ENCODE data around the gene ENPP6. TPM values are rescaled to one million over a fixed set of nuclear protein-coding genes. Genes with fewer than 3 reads are reported as not detected.

The ENPP6 gene
- total RNA-seq, 1 donor, result not detected

- peak; percentile 96 for DNase-seq (ENCODE audit: insufficient read length, low spot score, missing footprints)
- H3K79me2 ChIP-seq (ENCODE audit: insufficient read depth, low read length), result no peaks in the 10 kb centered on the region
- H3K9me3 ChIP-seq (ENCODE audit: low read depth, low read length), result no peaks in the 10 kb centered on the region
- TF ChIP-seq CTCF (IDR thresholded peaks at IDR 0.05; ENCODE audit: extremely low read depth, low read depth, low read length), result peak; percentile 90
- no peaks in the 10 kb centered on the region for H3K4me1 ChIP-seq (ENCODE audit: insufficient read depth, low read length)
- no peaks in the 10 kb centered on the region for H3K27me3 ChIP-seq (ENCODE audit: insufficient read depth, low read length)
- H3K27ac ChIP-seq (ENCODE audit: low read depth, low read length), result no peak overlapping the region
- no peaks in the 10 kb centered on the region for H3K36me3 ChIP-seq (ENCODE audit: insufficient read depth, low read length)
- peak overlapping the region; percentile 31 for H3K4me3 ChIP-seq (ENCODE audit: insufficient read depth, low read length)
- H4K20me1 ChIP-seq (ENCODE audit: insufficient read depth, low read length), result no peaks in the 10 kb centered on the region
- H3K4me2 ChIP-seq (ENCODE audit: insufficient read depth, low read length), result peak overlapping the region; percentile 65
- H2AFZ ChIP-seq (ENCODE audit: low read length), result peak overlapping the region; percentile 81
These were observed 49.2 kb downstream of the ENPP6 start for GRCh38 chr4:184168406-184169019.

GRCh38 chr4:184167576-184167975 lies 50.1 kb downstream of the ENPP6 start:
- Histone ChIP-seq H3K4me2 (ENCODE audit: insufficient read depth, low read length) (no peak overlapping the region), H3K4me3 (ENCODE audit: insufficient read depth, low read length) (no peak overlapping the region), H4K20me1 (ENCODE audit: insufficient read depth, low read length) (no peaks in the 10 kb centered on the region), H3K4me1 (ENCODE audit: insufficient read depth, low read length) (no peaks in the 10 kb centered on the region), H3K27ac (ENCODE audit: low read depth, low read length) (no peak overlapping the region), H3K36me3 (ENCODE audit: insufficient read depth, low read length) (no peaks in the 10 kb centered on the region), H2AFZ (ENCODE audit: low read length) (no peak overlapping the region), H3K27me3 (ENCODE audit: insufficient read depth, low read length) (no peaks in the 10 kb centered on the region), H3K9me3 (ENCODE audit: low read depth, low read length) (no peaks in the 10 kb centered on the region), H3K79me2 (ENCODE audit: insufficient read depth, low read length) (no peaks in the 10 kb centered on the region)
- no peak for DNase-seq (ENCODE audit: insufficient read length, low spot score, missing footprints)
- no peak for TF ChIP-seq CTCF (IDR thresholded peaks at IDR 0.05; ENCODE audit: extremely low read depth, low read depth, low read length)

- no peaks in the 10 kb centered on the region for H4K20me1 ChIP-seq (ENCODE audit: insufficient read depth, low read length)
- H2AFZ ChIP-seq (ENCODE audit: low read length), result no peak overlapping the region
- H3K4me2 ChIP-seq (ENCODE audit: insufficient read depth, low read length), result no peak overlapping the region
- H3K4me1 ChIP-seq (ENCODE audit: insufficient read depth, low read length), result no peaks in the 10 kb centered on the region
- H3K27ac ChIP-seq (ENCODE audit: low read depth, low read length), result no peak overlapping the region
- H3K36me3 ChIP-seq (ENCODE audit: insufficient read depth, low read length), result no peaks in the 10 kb centered on the region
- H3K9me3 ChIP-seq (ENCODE audit: low read depth, low read length), result no peaks in the 10 kb centered on the region
- no peak for TF ChIP-seq CTCF (IDR thresholded peaks at IDR 0.05; ENCODE audit: extremely low read depth, low read depth, low read length)
- no peak for DNase-seq (ENCODE audit: insufficient read length, low spot score, missing footprints)
- H3K79me2 ChIP-seq (ENCODE audit: insufficient read depth, low read length), result no peaks in the 10 kb centered on the region
- H3K27me3 ChIP-seq (ENCODE audit: insufficient read depth, low read length), result no peaks in the 10 kb centered on the region
- no peak overlapping the region for H3K4me3 ChIP-seq (ENCODE audit: insufficient read depth, low read length)
These were observed 50.9 kb downstream of the ENPP6 start for GRCh38 chr4:184166736-184167135.

- Histone ChIP-seq H3K79me2 (ENCODE audit: insufficient read depth, low read length) (no peaks in the 10 kb centered on the region), H3K4me2 (ENCODE audit: insufficient read depth, low read length) (no peak overlapping the region), H3K4me3 (ENCODE audit: insufficient read depth, low read length) (no peak overlapping the region), H3K27me3 (ENCODE audit: insufficient read depth, low read length) (no peaks in the 10 kb centered on the region), H3K4me1 (ENCODE audit: insufficient read depth, low read length) (no peaks in the 10 kb centered on the region), H3K36me3 (ENCODE audit: insufficient read depth, low read length) (no peaks in the 10 kb centered on the region), H3K27ac (ENCODE audit: low read depth, low read length) (no peak overlapping the region), H2AFZ (ENCODE audit: low read length) (no peak overlapping the region), H3K9me3 (ENCODE audit: low read depth, low read length) (no peaks in the 10 kb centered on the region), H4K20me1 (ENCODE audit: insufficient read depth, low read length) (no peaks in the 10 kb centered on the region)
- no peak for DNase-seq (ENCODE audit: insufficient read length, low spot score, missing footprints)
- TF ChIP-seq CTCF (IDR thresholded peaks at IDR 0.05; ENCODE audit: extremely low read depth, low read depth, low read length), result no peak
These were observed 52.4 kb downstream of the ENPP6 start for GRCh38 chr4:184165291-184165690.

Data from osteoblast (primary cell).